ENCODE results near the gene REN. TPM values are rescaled to one million over a fixed set of nuclear protein-coding genes. Genes with fewer than 3 reads are reported as not detected.

The REN gene
- total RNA-seq, 3 donors from 2014 or later (not counting 1 experiment from before 2014, with no cell fraction given) = not detected

- H3K27me3 Mint-ChIP-seq (ENCODE audit: low read depth in 2 of 2) = peaks cover 0 to 12% of the 10 kb centered on the region in 2 donors
- H3K4me1 ChIP-seq (ENCODE audit: control insufficient read depth, insufficient read depth, low read length) = no peaks in the 10 kb centered on the region
- no peaks in the 10 kb centered on the region for H3K27me3 ChIP-seq (ENCODE audit: control insufficient read depth, insufficient read depth, low read length)
- DNase-seq = no peak
- no peaks in the 10 kb centered on the region for H3K9me3 ChIP-seq (ENCODE audit: control insufficient read depth, insufficient read depth, low read length)
- H3K36me3 ChIP-seq (ENCODE audit: control insufficient read depth, insufficient read depth, low read length) = no peaks in the 10 kb centered on the region
- H3K4me1 Mint-ChIP-seq = no peaks in the 10 kb centered on the region
- H3K4me3 ChIP-seq (ENCODE audit: low read length) = no peak overlapping the region
- ATAC-seq = no peak
- no peaks in the 10 kb centered on the region for H3K36me3 Mint-ChIP-seq
- H3K9me3 Mint-ChIP-seq = no peaks in the 10 kb centered on the region
- H3K4me3 Mint-ChIP-seq = no peak overlapping the region
- no peak overlapping the region for H3K27ac ChIP-seq (ENCODE audit: low read length)
- TF ChIP-seq CTCF (IDR thresholded peaks at IDR 0.05) = no peak
- intact Hi-C loops (cut with micrococcal nuclease) = no loop called here
- 88% methylated on average over 14 of the region's 14 CpGs for WGBS (ENCODE audit: insufficient coverage)
- no peak overlapping the region for H3K27ac Mint-ChIP-seq
Observed at GRCh38 chr1:204143276-204144041, 22.7 kb downstream of the REN start.

- Histone ChIP-seq H3K9me3 (ENCODE audit: control insufficient read depth, insufficient read depth, low read length) (no peaks in the 10 kb centered on the region), H3K27ac (ENCODE audit: low read length) (no peak overlapping the region), H3K27me3 (ENCODE audit: control insufficient read depth, insufficient read depth, low read length) (no peaks in the 10 kb centered on the region), H3K36me3 (ENCODE audit: control insufficient read depth, insufficient read depth, low read length) (no peaks in the 10 kb centered on the region), H3K4me3 (ENCODE audit: low read length) (no peak overlapping the region), H3K4me1 (ENCODE audit: control insufficient read depth, insufficient read depth, low read length) (no peaks in the 10 kb centered on the region)
- H3K4me3 Mint-ChIP-seq = no peak overlapping the region
- H3K27ac Mint-ChIP-seq = no peak overlapping the region
- no peak for ATAC-seq
- peaks cover 0 to 12% of the 10 kb centered on the region in 2 donors for H3K27me3 Mint-ChIP-seq (ENCODE audit: low read depth in 2 of 2)
- WGBS (ENCODE audit: insufficient coverage) = 91% methylated on average over 5 of the region's 5 CpGs
- no peaks in the 10 kb centered on the region for H3K9me3 Mint-ChIP-seq
- no peaks in the 10 kb centered on the region for H3K4me1 Mint-ChIP-seq
- no peaks in the 10 kb centered on the region for H3K36me3 Mint-ChIP-seq
- intact Hi-C loops (cut with micrococcal nuclease) = no loop called here
- TF ChIP-seq CTCF (IDR thresholded peaks at IDR 0.05) = no peak
- DNase-seq = no peak
Observed at GRCh38 chr1:204142032-204142974, 23.8 kb downstream of the REN start.

- H3K4me3 ChIP-seq (ENCODE audit: low read length) = no peak overlapping the region
- Mint-ChIP-seq H3K4me1 (no peaks in the 10 kb centered on the region), H3K4me3 (no peak overlapping the region), H3K9me3 (no peaks in the 10 kb centered on the region), H3K36me3 (no peaks in the 10 kb centered on the region), H3K27ac (no peak overlapping the region), H3K27me3 (ENCODE audit: low read depth in 2 of 2) (peaks cover 0 to 12% of the 10 kb centered on the region in 2 donors)
- intact Hi-C loops (cut with micrococcal nuclease) = no loop called here
- no peaks in the 10 kb centered on the region for H3K4me1 ChIP-seq (ENCODE audit: control insufficient read depth, insufficient read depth, low read length)
- DNase-seq (no peak), ATAC-seq (no peak)
- no peaks in the 10 kb centered on the region for H3K27me3 ChIP-seq (ENCODE audit: control insufficient read depth, insufficient read depth, low read length)
- WGBS (ENCODE audit: insufficient coverage) = 96% methylated on average over 3 of the region's 3 CpGs
- no peaks in the 10 kb centered on the region for H3K9me3 ChIP-seq (ENCODE audit: control insufficient read depth, insufficient read depth, low read length)
- H3K36me3 ChIP-seq (ENCODE audit: control insufficient read depth, insufficient read depth, low read length) = no peaks in the 10 kb centered on the region
- TF ChIP-seq CTCF (IDR thresholded peaks at IDR 0.05) = no peak
- H3K27ac ChIP-seq (ENCODE audit: low read length) = no peak overlapping the region
Observed at GRCh38 chr1:204141131-204141530, 25.0 kb downstream of the REN start.
